ENCODE data around the gene ELAPOR1. TPM values are rescaled to one million over a fixed set of nuclear protein-coding genes. Genes with fewer than 3 reads are reported as not detected.
A peak's percentile ranks its signal among the peaks of the same experiment; 100 is the strongest.

Gene ELAPOR1
- total RNA-seq, 2 experiments from 2014 or later, result 4.7 to 7.0 TPM

- ATAC-seq (no peak), DNase-seq (no peak)
- ChIA-PET CTCF (interaction anchor here (0.9 to 8.7 kb wide), 13 partner anchors 8 to 552 kb away, joined by 3 to 95 read pairs (median 6); partner anchors contain the start of genes TMEM167B and WDR47), POLR2A (interaction anchor here (8.2 kb wide), 1 partner anchor 10 kb away, joined by 98 read pairs; no protein-coding TSS in a partner anchor)
- Mint-ChIP-seq H3K9me3 (no peaks in the 10 kb centered on the region), H3K36me3 (ENCODE audit: low read depth) (no peaks in the 10 kb centered on the region), H3K27me3 (peaks cover 2% of the 10 kb centered on the region), H3K4me1 (ENCODE audit: low read depth) (peaks cover 46% of the 10 kb centered on the region), H3K4me3 (no peak overlapping the region), H3K27ac (no peak overlapping the region)
- intact Hi-C loops (cut with micrococcal nuclease), result loop anchor here (10.0 kb wide), 3 partner anchors 147 to 313 kb away; partner anchors contain the start of genes CLCC1 and PSMA5
- TF ChIP-seq CTCF (IDR thresholded peaks at IDR 0.05), result no peak
Observed at GRCh38 chr1:109111386-109112055, 2.4 kb upstream of the ELAPOR1 start.

- Mint-ChIP-seq H3K27me3 (peaks cover 2% of the 10 kb centered on the region), H3K4me1 (ENCODE audit: low read depth) (peaks cover 46% of the 10 kb centered on the region), H3K4me3 (no peak overlapping the region), H3K9me3 (no peaks in the 10 kb centered on the region), H3K27ac (no peak overlapping the region), H3K36me3 (ENCODE audit: low read depth) (no peaks in the 10 kb centered on the region)
- CTCF ChIA-PET, result interaction anchor here (0.7 to 8.7 kb wide), 28 partner anchors 8 to 553 kb away, joined by 3 to 95 read pairs (median 4); partner anchors contain the start of genes SARS1, TAF13 and WDR47
- POLR2A ChIA-PET, result interaction anchor here (0.8 to 8.2 kb wide), 3 partner anchors 8 to 304 kb away, joined by 3 to 98 read pairs (median 5); no protein-coding TSS in a partner anchor
- intact Hi-C loops (cut with micrococcal nuclease), result loop anchor here (10.0 kb wide), 3 partner anchors 147 to 313 kb away; partner anchors contain the start of genes CLCC1 and PSMA5
- DNase-seq (no peak), ATAC-seq (no peak)
- TF ChIP-seq CTCF (IDR thresholded peaks at IDR 0.05), result no peak
Observed at GRCh38 chr1:109112056-109112651, 1.8 kb upstream of the ELAPOR1 start.

- TF ChIP-seq CTCF (IDR thresholded peaks at IDR 0.05), result peak; percentile 96
- DNase-seq (peak; percentile 92), ATAC-seq (peak; percentile 45)
- Mint-ChIP-seq H3K4me3 (peak overlapping the region; percentile 77), H3K9me3 (no peaks in the 10 kb centered on the region), H3K27me3 (peaks cover 2% of the 10 kb centered on the region), H3K27ac (peak overlapping the region; percentile 62), H3K36me3 (ENCODE audit: low read depth) (no peaks in the 10 kb centered on the region), H3K4me1 (ENCODE audit: low read depth) (peaks cover 46% of the 10 kb centered on the region)
- intact Hi-C loops (cut with micrococcal nuclease), result loop anchor here (10.0 kb wide), 3 partner anchors 148 to 312 kb away; partner anchors contain the start of genes CLCC1 and PSMA5
- ChIA-PET POLR2A (interaction anchor here (0.6 to 8.2 kb wide), 5 partner anchors 8 to 319 kb away, joined by 3 to 98 read pairs (median 3); no protein-coding TSS in a partner anchor), CTCF (interaction anchor here (0.6 to 8.7 kb wide), 33 partner anchors 8 to 284 kb away, joined by 3 to 95 read pairs (median 4); partner anchors contain the start of genes SARS1, TAF13 and WDR47)
Observed at GRCh38 chr1:109112652-109113285, 1.1 kb upstream of the ELAPOR1 start.

- no peak for TF ChIP-seq CTCF (IDR thresholded peaks at IDR 0.05)
- H3K27me3 Mint-ChIP-seq, result peaks cover 2% of the 10 kb centered on the region
- no peaks in the 10 kb centered on the region for H3K36me3 Mint-ChIP-seq (ENCODE audit: low read depth)
- intact Hi-C loops (cut with micrococcal nuclease), result loop anchor here (10.0 kb wide), 3 partner anchors 150 to 310 kb away; partner anchors contain the start of genes CLCC1 and PSMA5
- ATAC-seq, result no peak
- no peak overlapping the region for H3K27ac Mint-ChIP-seq
- POLR2A ChIA-PET, result interaction anchor here (8.2 kb wide), 1 partner anchor 13 kb away, joined by 98 read pairs; no protein-coding TSS in a partner anchor
- peak overlapping the region; percentile 77 for H3K4me3 Mint-ChIP-seq
- CTCF ChIA-PET, result interaction anchor here (0.8 to 8.7 kb wide), 9 partner anchors 16 to 286 kb away, joined by 3 to 95 read pairs (median 4); partner anchors contain the start of gene WDR47
- no peaks in the 10 kb centered on the region for H3K9me3 Mint-ChIP-seq
- no peak for DNase-seq
- H3K4me1 Mint-ChIP-seq (ENCODE audit: low read depth), result peaks cover 46% of the 10 kb centered on the region
Observed at GRCh38 chr1:109114342-109114674, 393 bp downstream of the ELAPOR1 start.
